Kidney (tissue), 14 donors: Measurements from ENCODE around the gene ZNF836. TPM values are rescaled to one million over a fixed set of nuclear protein-coding genes. Genes with fewer than 3 reads are reported as not detected.
A peak's percentile ranks its signal among the peaks of the same experiment; 100 is the strongest.

Experiments used
- DNase-seq, 5 donors: peaks; one replicate each; pipeline ENCODE4 v3.0.0-alpha.2; 2013 to 2020
- FAIRE-seq: peaks from 2 replicates; lab custom pipeline; 2012; peaks lifted over from hg19 to GRCh38; lab: Jason Lieb, UNC
- H3K27ac ChIP-seq, 2 donors: one replicate each; pipeline ENCODE4 v1.7.0; 2013; ENCODE audit warnings: low read depth in 2 of 2, low read length in 2 of 2, inconsistent platforms in 1 of 2
- H3K27me3 ChIP-seq: one replicate; pipeline ENCODE4 v1.7.1; 2013; ENCODE audit warnings: low read length, inconsistent platforms; ENCODE audit not compliant: control insufficient read depth, insufficient read depth
- H3K36me3 ChIP-seq, 3 donors: one replicate each; pipeline versions ENCODE4 v1.7.0 to v1.7.1; 2013; ENCODE audit warnings: low read length in 3 of 3, control low read depth in 1 of 3, inconsistent platforms in 1 of 3; ENCODE audit not compliant: insufficient read depth in 3 of 3, control insufficient read depth in 2 of 3
- H3K4me1 ChIP-seq, 3 donors: one replicate each; pipeline versions ENCODE4 v1.7.0 to v1.7.1; 2013; ENCODE audit warnings: low read length in 3 of 3, inconsistent platforms in 1 of 3, low read depth in 1 of 3; ENCODE audit not compliant: control insufficient read depth in 2 of 3, insufficient read depth in 2 of 3
- H3K4me3 ChIP-seq, 3 donors: one replicate each; pipeline versions ENCODE4 v1.7.0 to v1.8.1; 2013; ENCODE audit warnings: low read length in 3 of 3, control low read depth in 1 of 3, inconsistent platforms in 1 of 3
- H3K9ac ChIP-seq, 3 donors: one replicate each; pipeline versions ENCODE4 v1.7.0 to v1.7.1; 2013; ENCODE audit warnings: low read length in 3 of 3, control low read depth in 1 of 3, inconsistent platforms in 1 of 3
- H3K9me3 ChIP-seq, 3 donors: one replicate each; pipeline versions ENCODE4 v1.7.0 to v1.7.1; 2013; ENCODE audit warnings: low read length in 3 of 3, control low read depth in 1 of 3, inconsistent platforms in 1 of 3; ENCODE audit not compliant: control insufficient read depth in 2 of 3, insufficient read depth in 1 of 3
- CTCF ChIP-seq: IDR thresholded peaks from 3 replicates; pipeline ENCODE4 v1.5.1; 2012; ENCODE audit warnings: mild to moderate bottlenecking, moderate library complexity, borderline replicate concordance; ENCODE audit not compliant: insufficient read depth; ENCODE audit errors: extremely low read depth
- intact Hi-C: fragments of 100-400 bp; cut with DNase I; formaldehyde crosslinking; loops from one replicate; pipeline ENCODE4 v1.11.1; 2022
- polyA plus RNA-seq: library from polyadenylated mRNA; stranded (reverse); fragments of 350-450 nt; fragmentation: Illumina TruSeq; extraction: RNeasy Lipid Tissue Mini Kit (QIAGEN cat#74804); gene quantifications from one replicate; pipeline ENCODE4 v1.2.3, GENCODE V29; 2014; ENCODE audit warnings: low read depth, low replicate concordance; ENCODE audit not compliant: insufficient read depth
- total RNA-seq: library from RNA; stranded (reverse); fragmentation: NEBNext Ultra II Directional; extraction: Animal tissue kit (Norgen Biotek cat#: 25700); gene quantifications from one replicate; pipeline ENCODE4 v1.2.1, GENCODE V29; 2021
- donor health status: control.
- donor health status: control.
- donor health status: control.
- donor health status: control.
- donor health status: control.
- donor health status: DM: yes; HTN: yes; CAD: no.
- donor health status: Normal renal cell carcinoma (clear cell type).

Gene ZNF836
- total and polyA plus RNA-seq, 2 donors from 2014 or later, result 7.1 to 21.9 TPM

GRCh38 chr19:52140032-52140710 is 31.2 kb downstream of the ZNF836 start:
- peak overlapping the region; percentile 2 to 71 for H3K27ac ChIP-seq
- H3K4me1 ChIP-seq, result peaks cover 0 to 13% (median 8%) of the 10 kb centered on the region in 3 donors
- DNase-seq (peak in 2 of 5 donors; percentile 34 to 99), FAIRE-seq (no peak)
- H3K36me3 ChIP-seq, result peaks cover 0 to 2% (median 0%) of the 10 kb centered on the region in 3 donors
- peak overlapping the region; percentile 46 to 100 (median 68) for H3K4me3 ChIP-seq
- H3K9ac ChIP-seq, result peak overlapping the region in 2 of 3 donors; percentile 17 to 63
- H3K27me3 ChIP-seq, result no peaks in the 10 kb centered on the region
- peaks cover 0 to 4% (median 0%) of the 10 kb centered on the region in 3 donors for H3K9me3 ChIP-seq
- no peak for TF ChIP-seq CTCF
- intact Hi-C loops, result no loop called here

DNA sequence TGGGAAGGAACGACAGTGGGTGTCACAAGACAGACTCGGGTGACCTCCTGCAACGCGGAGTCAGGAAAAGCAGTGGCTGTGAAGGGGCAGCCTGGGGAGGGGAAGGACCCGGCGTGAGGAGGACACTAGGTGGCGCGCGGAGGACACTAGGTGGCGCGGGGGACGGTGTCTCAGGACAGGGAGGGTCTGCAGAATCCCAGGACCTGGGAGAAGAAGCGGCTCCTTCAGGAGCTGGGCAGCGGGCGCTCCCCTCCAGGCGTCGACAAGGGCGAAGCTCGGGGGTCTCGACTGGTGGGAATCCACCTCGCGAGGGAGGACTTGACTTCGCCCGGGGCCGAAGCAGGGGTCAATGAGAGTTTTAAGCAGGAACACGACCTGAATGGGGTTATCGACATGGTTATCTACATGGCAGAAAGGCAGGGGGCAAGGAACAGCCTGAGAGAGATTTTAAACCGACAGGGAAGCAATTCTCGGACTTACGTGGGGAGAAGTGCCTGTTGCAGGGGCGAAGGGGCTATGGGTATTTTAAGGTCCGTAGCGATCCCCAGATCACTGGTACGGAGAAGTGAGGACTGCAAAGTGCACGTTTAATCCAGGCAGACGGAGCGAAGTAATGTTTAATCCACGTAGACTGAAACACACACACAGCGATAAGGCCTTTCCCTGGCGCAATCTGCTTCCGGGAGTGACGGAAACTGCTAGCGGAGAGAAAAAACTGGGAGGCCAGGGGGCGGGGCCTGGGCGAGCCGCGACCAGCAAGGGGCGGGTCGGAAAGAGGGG is 32.0 kb downstream of the ZNF836 start, which contains the start of gene ZNF616:
TSS of gene ZNF616 (minus strand) at position 687 of the 780 bp plus-strand sequence. CDS start 9,426 bp downstream, outside the sequence.
- FAIRE-seq (peak; percentile 58), DNase-seq (peak; percentile 95 to 98 (median 98))
- intact Hi-C loops, result loop anchor here (10.0 kb wide), 1 partner anchor 95 kb away; no protein-coding TSS in a partner anchor

GRCh38 chr19:52138983-52139251 is 32.5 kb downstream of the ZNF836 start:
- Histone ChIP-seq H3K27ac (peak overlapping the region; percentile 92 to 96), H3K36me3 (peaks cover 0 to 2% (median 0%) of the 10 kb centered on the region in 3 donors), H3K4me1 (peaks cover 0 to 13% (median 8%) of the 10 kb centered on the region in 3 donors), H3K27me3 (no peaks in the 10 kb centered on the region), H3K9ac (peak overlapping the region; percentile 99 to 100 (median 99)), H3K9me3 (peaks cover 0 to 4% (median 0%) of the 10 kb centered on the region in 3 donors), H3K4me3 (peak overlapping the region; percentile 100)
- FAIRE-seq (no peak), DNase-seq (no peak)
- no peak for TF ChIP-seq CTCF
- intact Hi-C loops, result loop anchor here (10.0 kb wide), 1 partner anchor 96 kb away; no protein-coding TSS in a partner anchor

More for the DNA sequence above, 32.0 kb downstream of the ZNF836 start, which contains the start of gene ZNF616:
- Histone ChIP-seq H3K27ac (peak within 1 kb of the TSS; percentile 92 to 96), H3K4me3 (peak within 1 kb of the TSS; percentile 100), H3K4me1 (peaks cover 0 to 13% (median 8%) of the 10 kb centered on the region in 3 donors), H3K9me3 (peaks cover 0 to 4% (median 0%) of the 10 kb centered on the region in 3 donors), H3K9ac (peak within 1 kb of the TSS; percentile 99 to 100 (median 99)), H3K27me3 (no peaks in the 10 kb centered on the region), H3K36me3 (peaks cover 0 to 2% (median 0%) of the 10 kb centered on the region in 3 donors)
- peak; percentile 82 for TF ChIP-seq CTCF
